GM12872 (cell line): ENCODE results near the gene MFAP1.

ENCODE experiments used
- CTCF ChIP-seq: IDR thresholded peaks from 3 replicates; pipeline ENCODE4 v1.5.1; 2011; ENCODE audit warnings: low read depth, mild to moderate bottlenecking, low read length, moderate library complexity; ENCODE audit not compliant: insufficient read depth

MFAP1 gene

GRCh38 chr15:43821505-43821904 is 3.0 kb downstream of the MFAP1 start:
- no peak for TF ChIP-seq CTCF

- no peak for TF ChIP-seq CTCF
Observed at GRCh38 chr15:43808960-43809678, 15.4 kb downstream of the MFAP1 start.

GRCh38 chr15:43808435-43808950 is 16.0 kb downstream of the MFAP1 start:
- TF ChIP-seq CTCF: no peak

- no peak for TF ChIP-seq CTCF
Observed at GRCh38 chr15:43800286-43801141, 24.0 kb downstream of the MFAP1 start, which contains the start of gene HYPK. HYPK (plus strand) TSS chr15:43800599; CDS start chr15:43800623, 24 bp downstream.

GRCh38 chr15:43799945-43800285 is 24.6 kb downstream of the MFAP1 start, which contains the start of gene SERINC4:
SERINC4 (minus strand) TSS chr15:43800220; CDS start chr15:43799986, 234 bp downstream.
- no peak for TF ChIP-seq CTCF

GRCh38 chr15:43799209-43799944 is 25.1 kb downstream of the MFAP1 start:
- TF ChIP-seq CTCF: no peak

GRCh38 chr15:43796566-43796965 is 27.9 kb downstream of the MFAP1 start:
- TF ChIP-seq CTCF: no peak
